Measurements from ENCODE around the gene RGS3. TPM values are rescaled to one million over a fixed set of nuclear protein-coding genes. Genes with fewer than 3 reads are reported as not detected.

The RGS3 gene
- total and polyA plus RNA-seq, 12 donors = 65.4 to 201 (median 132) TPM

GRCh38 chr9:113589890-113590289 is 126.4 kb downstream of the RGS3 start:
- ATAC-seq = no peak
- intact Hi-C loops (cut with DNase I) = loop anchor here in 8 of 10 donors (2.0 to 10.0 kb wide), 12 partner anchors 65 to 368 kb away; partner anchors contain the start of genes CDC26 (in 5 of the 8), PRPF4 (in 5 of the 8), ALAD (in 1 of the 8) and FKBP15 (in 1 of the 8)
- Histone ChIP-seq H3K36me3 (peaks cover 0 to 52% (median 5%) of the 10 kb centered on the region in 9 donors), H3K9me3 (no peaks in the 10 kb centered on the region), H3K4me1 (peaks cover 39 to 91% (median 86%) of the 10 kb centered on the region in 9 donors), H3K27ac (peak overlapping the region; percentile 62 to 98 (median 81)), H3K27me3 (no peaks in the 10 kb centered on the region), H3K4me3 (no peak overlapping the region)
- 27 to 44% methylated on average over 3 of the region's 3 CpGs for whole genome bisulfite sequencing, 2 donors
- DNase-seq = no peak
- peak; percentile 25 to 74 (median 58) for TF ChIP-seq CTCF (IDR thresholded peaks at IDR 0.05)

GRCh38 chr9:113590389-113590788 is 126.9 kb downstream of the RGS3 start:
- TF ChIP-seq CTCF (IDR thresholded peaks at IDR 0.05) = no peak
- intact Hi-C loops (cut with DNase I) = loop anchor here in 6 of 10 donors (2.0 to 10.0 kb wide), 6 partner anchors 66 to 368 kb away; partner anchors contain the start of genes ALAD (in 1 of the 6), CDC26 (in 1 of the 6), FKBP15 (in 1 of the 6) and PRPF4 (in 1 of the 6)
- peak overlapping the region in 9 of 10 donors; percentile 57 to 98 (median 82) for H3K27ac ChIP-seq
- peaks cover 0 to 52% (median 4%) of the 10 kb centered on the region in 9 donors for H3K36me3 ChIP-seq
- ATAC-seq = no peak
- no peaks in the 10 kb centered on the region for H3K27me3 ChIP-seq
- peaks cover 39 to 94% (median 87%) of the 10 kb centered on the region in 9 donors for H3K4me1 ChIP-seq
- H3K9me3 ChIP-seq = no peaks in the 10 kb centered on the region
- H3K4me3 ChIP-seq = no peak overlapping the region
- DNase-seq = no peak
- 85 to 90% methylated on average over 2 of the region's 2 CpGs for WGBS, 2 donors

GRCh38 chr9:113590991-113591898 is 127.7 kb downstream of the RGS3 start:
- ATAC-seq (peak in 7 of 8 donors; percentile 14 to 31 (median 25)), DNase-seq (peak; percentile 85)
- peak overlapping the region in 9 of 10 donors; percentile 57 to 98 (median 81) for H3K27ac ChIP-seq
- no peaks in the 10 kb centered on the region for H3K27me3 ChIP-seq
- no peaks in the 10 kb centered on the region for H3K9me3 ChIP-seq
- 46 to 54% methylated on average over 20 of the region's 20 CpGs for WGBS, 2 donors
- intact Hi-C loops (cut with DNase I) = loop anchor here in 8 of 10 donors (1.0 to 10.0 kb wide), 7 partner anchors 64 to 369 kb away; partner anchors contain the start of genes ALAD (in 1 of the 8), CDC26 (in 1 of the 8), FKBP15 (in 1 of the 8) and PRPF4 (in 1 of the 8)
- no peak overlapping the region for H3K4me3 ChIP-seq
- TF ChIP-seq CTCF (IDR thresholded peaks at IDR 0.05) = peak; percentile 92 to 98 (median 96)
- H3K4me1 ChIP-seq = peaks cover 37 to 94% (median 87%) of the 10 kb centered on the region in 9 donors
- peaks cover 0 to 52% (median 12%) of the 10 kb centered on the region in 9 donors for H3K36me3 ChIP-seq
